AG04449 (cell line): Measurements from ENCODE around the gene UBA5.

Experiments used
- CTCF ChIA-PET: fragments of 350-600 bp; formaldehyde crosslinking; extraction: SDS; loops from one replicate; lab custom pipeline; 2021; ENCODE audit warnings: antibody characterized with exemption; lab: Yijun Ruan, JAX
- POLR2A ChIA-PET: fragments of 400-600, 350-600 bp; formaldehyde crosslinking; extraction: SDS; loops from one replicate; lab custom pipeline; 2020; ENCODE audit warnings: antibody characterized with exemption, inconsistent platforms; lab: Yijun Ruan, JAX
- DNase-seq: peaks from one replicate; pipeline ENCODE4 v3.0.0-alpha.2; 2010; ENCODE audit warnings: low read depth, low spot score
- H3K4me3 ChIP-seq: 2 replicates; pipeline ENCODE4 v1.5.1; 2011; ENCODE audit warnings: low read depth, mild to moderate bottlenecking, control low read depth, low read length
- TF ChIP-seq, protein P1 (sequence below): IDR thresholded peaks from one replicate; pipeline ENCODE4 v1.5.1; 2011; ENCODE audit warnings: mild to moderate bottlenecking, moderate library complexity, low read length, control low read depth, inconsistent platforms; ENCODE audit not compliant: insufficient read depth; ENCODE audit errors: missing control alignments

The UBA5 gene

DNA sequence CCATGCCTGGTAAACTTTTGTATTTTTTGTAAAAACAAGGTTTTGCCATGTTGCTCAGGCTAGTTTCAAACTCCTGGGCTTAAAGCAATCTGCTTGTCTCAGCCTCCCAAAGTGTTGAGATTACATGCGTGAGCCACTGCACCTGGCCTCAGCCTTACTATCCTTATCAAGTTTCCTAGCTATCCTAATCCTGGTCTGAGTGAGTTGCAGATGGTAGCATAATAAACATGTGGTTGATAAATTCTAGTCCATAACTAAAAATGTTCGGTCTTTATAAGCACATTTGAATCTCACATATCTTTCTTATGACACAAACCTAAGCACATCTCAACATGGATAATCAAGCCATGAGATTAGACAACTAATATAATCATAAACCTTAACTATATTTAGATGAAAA is 43.6 kb downstream of the UBA5 start:
- no peak overlapping the region for H3K4me3 ChIP-seq
- TF ChIP-seq, protein P1, sequence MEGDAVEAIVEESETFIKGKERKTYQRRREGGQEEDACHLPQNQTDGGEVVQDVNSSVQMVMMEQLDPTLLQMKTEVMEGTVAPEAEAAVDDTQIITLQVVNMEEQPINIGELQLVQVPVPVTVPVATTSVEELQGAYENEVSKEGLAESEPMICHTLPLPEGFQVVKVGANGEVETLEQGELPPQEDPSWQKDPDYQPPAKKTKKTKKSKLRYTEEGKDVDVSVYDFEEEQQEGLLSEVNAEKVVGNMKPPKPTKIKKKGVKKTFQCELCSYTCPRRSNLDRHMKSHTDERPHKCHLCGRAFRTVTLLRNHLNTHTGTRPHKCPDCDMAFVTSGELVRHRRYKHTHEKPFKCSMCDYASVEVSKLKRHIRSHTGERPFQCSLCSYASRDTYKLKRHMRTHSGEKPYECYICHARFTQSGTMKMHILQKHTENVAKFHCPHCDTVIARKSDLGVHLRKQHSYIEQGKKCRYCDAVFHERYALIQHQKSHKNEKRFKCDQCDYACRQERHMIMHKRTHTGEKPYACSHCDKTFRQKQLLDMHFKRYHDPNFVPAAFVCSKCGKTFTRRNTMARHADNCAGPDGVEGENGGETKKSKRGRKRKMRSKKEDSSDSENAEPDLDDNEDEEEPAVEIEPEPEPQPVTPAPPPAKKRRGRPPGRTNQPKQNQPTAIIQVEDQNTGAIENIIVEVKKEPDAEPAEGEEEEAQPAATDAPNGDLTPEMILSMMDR: no peak
- ChIA-PET POLR2A (no interaction called here), CTCF (no interaction called here)
- no peak for DNase-seq

DNA sequence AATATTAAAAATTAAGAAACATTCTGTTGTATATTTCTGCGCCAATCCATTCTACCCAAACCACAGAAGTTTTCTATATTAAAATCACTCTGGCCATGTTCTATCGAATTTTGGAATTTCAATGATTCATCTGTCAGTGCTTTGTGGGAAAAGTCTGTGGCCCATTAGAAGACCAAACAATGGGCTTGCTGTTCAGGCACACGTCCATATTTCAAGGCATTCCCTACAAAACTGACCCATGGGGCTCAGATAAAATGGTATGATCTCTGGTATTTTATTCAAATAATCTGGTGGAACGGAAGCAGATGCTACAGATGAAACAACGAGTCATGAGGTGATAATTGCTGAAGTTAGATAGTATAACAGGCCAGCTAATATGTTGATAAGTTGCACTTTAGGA is 49.6 kb downstream of the UBA5 start:
- DNase-seq: no peak
- TF ChIP-seq, protein P1: no peak
- ChIA-PET POLR2A (no interaction called here), CTCF (interaction anchor here (1.0 to 1.7 kb wide), 2 partner anchors 17 to 174 kb away, joined by 3 to 5 read pairs; no protein-coding TSS in a partner anchor)
- no peak overlapping the region for H3K4me3 ChIP-seq

DNA sequence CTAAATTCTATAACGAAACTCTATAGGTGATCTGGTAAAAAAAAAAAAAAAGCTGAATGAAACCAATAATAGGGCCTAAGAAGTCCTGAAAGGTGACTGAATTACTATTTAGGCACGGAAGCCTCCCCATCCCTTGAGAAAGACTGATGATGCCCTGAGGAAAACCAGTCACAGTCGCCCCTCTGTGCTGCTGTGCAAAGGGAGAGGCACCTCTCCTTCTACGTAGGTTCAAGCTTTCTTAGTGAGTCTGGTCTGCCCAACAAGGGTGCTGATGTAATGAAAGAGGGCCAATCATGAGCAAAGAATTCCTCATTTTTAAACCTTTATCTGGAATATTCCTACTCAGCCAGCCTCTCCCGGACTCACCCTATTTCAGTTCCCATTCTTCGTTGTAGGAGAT is 50.2 kb downstream of the UBA5 start:
- TF ChIP-seq, protein P1: no peak
- no peak for DNase-seq
- CTCF ChIA-PET: interaction anchor here (1.0 to 1.7 kb wide), 2 partner anchors 16 to 175 kb away, joined by 3 to 5 read pairs; no protein-coding TSS in a partner anchor
- H3K4me3 ChIP-seq: no peak overlapping the region
- POLR2A ChIA-PET: no interaction called here

DNA sequence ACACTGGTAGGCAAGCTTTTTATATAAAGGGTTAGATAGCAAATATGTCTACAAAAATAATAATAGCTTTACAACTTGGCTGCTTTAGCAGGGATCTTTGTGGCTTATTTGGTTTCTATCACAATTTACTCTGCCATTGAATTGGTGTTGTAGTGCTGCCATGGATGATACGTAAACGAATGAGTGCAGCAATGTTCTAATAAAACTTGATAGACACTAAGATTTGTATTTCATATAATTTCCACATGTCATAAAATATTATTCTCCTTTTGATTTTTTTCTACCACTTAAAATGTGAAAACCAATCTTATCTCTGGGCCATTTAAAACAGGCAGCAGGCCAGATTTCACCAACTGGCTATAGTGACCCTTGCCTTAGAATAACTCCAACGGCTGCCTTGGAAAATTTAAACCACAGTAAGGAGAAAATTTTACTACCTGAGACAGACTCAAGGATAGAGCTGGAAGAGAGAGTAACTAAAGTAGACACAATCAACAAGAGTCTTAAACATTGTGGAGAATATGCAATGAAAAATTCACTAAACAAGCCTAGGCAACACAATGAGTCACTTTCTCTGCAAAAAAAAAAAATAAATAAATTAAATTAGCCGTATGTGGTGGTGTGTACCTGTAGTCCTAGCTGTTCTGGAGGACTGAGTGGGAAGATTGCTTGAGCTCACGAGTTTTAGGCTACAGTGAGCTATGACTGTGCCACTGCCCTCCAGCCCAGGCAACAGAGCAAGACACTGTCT is 54.0 kb downstream of the UBA5 start:
- POLR2A ChIA-PET: no interaction called here
- TF ChIP-seq, protein P1: no peak
- CTCF ChIA-PET: interaction anchor here (1.8 kb wide), 1 partner anchor 12 kb away, joined by 6 read pairs; no protein-coding TSS in a partner anchor
- no peak overlapping the region for H3K4me3 ChIP-seq
- DNase-seq: no peak

DNA sequence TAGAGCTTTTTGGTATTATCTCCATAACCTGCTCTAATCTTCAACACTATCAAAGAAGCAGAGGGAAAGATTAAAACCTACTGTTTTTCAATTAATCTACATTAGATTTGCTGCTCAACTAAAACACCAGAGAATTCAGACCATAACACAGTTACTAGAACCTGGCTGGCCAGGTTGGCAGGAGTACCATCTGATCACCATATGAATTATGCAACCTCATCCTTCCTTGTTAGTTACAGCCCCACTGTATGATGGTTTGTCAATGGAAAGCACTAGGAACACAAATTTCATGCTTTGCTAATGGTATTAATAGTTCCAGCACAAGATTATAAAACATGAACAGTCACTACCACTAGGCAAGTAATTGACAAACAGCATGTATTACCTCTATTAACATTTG is 56.2 kb downstream of the UBA5 start:
- POLR2A ChIA-PET: no interaction called here
- TF ChIP-seq, protein P1: no peak
- no peak overlapping the region for H3K4me3 ChIP-seq
- DNase-seq: no peak
- CTCF ChIA-PET: interaction anchor here (1.3 kb wide), 1 partner anchor 10 kb away, joined by 7 read pairs; no protein-coding TSS in a partner anchor

DNA sequence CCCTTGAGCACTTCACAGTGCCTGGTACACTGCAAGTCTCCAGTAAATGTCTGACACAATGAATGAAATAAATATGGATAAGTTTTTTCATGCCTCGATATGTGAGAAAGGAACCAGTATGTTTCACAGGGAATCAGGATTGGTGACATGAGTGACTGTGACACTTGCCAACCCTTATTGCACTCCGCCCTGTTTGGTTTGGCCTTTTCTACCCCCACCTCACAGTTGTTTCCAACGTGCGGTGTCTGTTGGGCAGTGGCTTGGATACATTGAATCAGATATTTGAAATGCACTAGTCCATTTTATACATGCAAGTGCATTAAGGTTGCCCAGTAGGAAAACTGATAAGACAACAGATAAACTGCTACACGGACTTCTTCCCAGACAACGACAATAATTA is 60.1 kb downstream of the UBA5 start:
- H3K4me3 ChIP-seq: no peak overlapping the region
- POLR2A ChIA-PET: no interaction called here
- TF ChIP-seq, protein P1: no peak
- CTCF ChIA-PET: no interaction called here
- no peak for DNase-seq
